Astrocyte (in vitro differentiated cells and primary cell): Measurements from ENCODE around the gene DUSP1. TPM values are rescaled to one million over a fixed set of nuclear protein-coding genes. Genes with fewer than 3 reads are reported as not detected.
A peak's percentile ranks its signal among the peaks of the same experiment; 100 is the strongest.

Experiments
- DNase-seq: peaks from one replicate; pipeline ENCODE4 v3.0.0-alpha.2; 2010; ENCODE audit warnings: low read depth
- FAIRE-seq: peaks from 2 replicates; lab custom pipeline; 2011; peaks lifted over from hg19 to GRCh38; lab: Jason Lieb, UNC
- H2AFZ ChIP-seq: 2 replicates; pipeline ENCODE4 v1.6.0; 2012; ENCODE audit warnings: low read depth, low read length, inconsistent platforms
- H3K27ac ChIP-seq: 2 replicates; pipeline ENCODE4 v1.5.1; 2011; ENCODE audit warnings: low read depth, low read length, inconsistent platforms
- H3K27me3 ChIP-seq: 2 replicates; pipeline ENCODE4 v1.6.0; 2011; ENCODE audit warnings: low read length, inconsistent platforms; ENCODE audit not compliant: insufficient read depth
- H3K36me3 ChIP-seq: 2 replicates; pipeline ENCODE4 v1.5.1; 2011; ENCODE audit warnings: low read length, inconsistent platforms; ENCODE audit not compliant: insufficient read depth
- H3K4me1 ChIP-seq: 2 replicates; pipeline ENCODE4 v1.5.1; 2011; ENCODE audit warnings: low read length, inconsistent platforms; ENCODE audit not compliant: insufficient read depth
- H3K4me2 ChIP-seq: 2 replicates; pipeline ENCODE4 v1.6.0; 2012; ENCODE audit warnings: low read length, inconsistent platforms
- H3K4me3 ChIP-seq: 2 replicates; pipeline ENCODE4 v1.5.1; 2011; ENCODE audit warnings: low read depth, mild to moderate bottlenecking, low read length, inconsistent platforms; ENCODE audit not compliant: insufficient read depth
- H3K79me2 ChIP-seq: 2 replicates; pipeline ENCODE4 v1.6.0; 2012; ENCODE audit warnings: mild to moderate bottlenecking, low read length, inconsistent platforms; ENCODE audit not compliant: insufficient read depth
- H3K9ac ChIP-seq: 2 replicates; pipeline ENCODE4 v1.6.0; 2012; ENCODE audit warnings: mild to moderate bottlenecking, low read length, inconsistent platforms
- H3K9me3 ChIP-seq: 2 replicates; pipeline ENCODE4 v1.5.1; 2012; ENCODE audit warnings: low read depth, mild to moderate bottlenecking, low read length, inconsistent platforms; ENCODE audit not compliant: insufficient read depth
- H4K20me1 ChIP-seq: 2 replicates; pipeline ENCODE4 v1.6.0; 2012; ENCODE audit warnings: low read length, inconsistent platforms; ENCODE audit not compliant: insufficient read depth
- H3K27ac Mint-ChIP-seq: one replicate; pipeline ENCODE4 v1.8.0; 2021; ENCODE audit warnings: mild to moderate bottlenecking, mixed read lengths; ENCODE audit not compliant: unreplicated experiment
- H3K27me3 Mint-ChIP-seq: one replicate; pipeline ENCODE4 v1.8.0; 2021; ENCODE audit warnings: low read depth, mixed read lengths; ENCODE audit not compliant: unreplicated experiment
- H3K36me3 Mint-ChIP-seq: one replicate; pipeline ENCODE4 v1.8.0; 2021; ENCODE audit warnings: low read depth, mixed read lengths; ENCODE audit not compliant: unreplicated experiment
- H3K4me1 Mint-ChIP-seq: one replicate; pipeline ENCODE4 v1.8.0; 2021; ENCODE audit warnings: low read depth, mixed read lengths; ENCODE audit not compliant: unreplicated experiment
- H3K4me3 Mint-ChIP-seq: one replicate; pipeline ENCODE4 v1.8.0; 2021; ENCODE audit warnings: mild to moderate bottlenecking, moderate library complexity, mixed read lengths; ENCODE audit not compliant: unreplicated experiment
- H3K9me3 Mint-ChIP-seq: one replicate; pipeline ENCODE4 v1.8.0; 2021; ENCODE audit warnings: mild to moderate bottlenecking, mixed read lengths; ENCODE audit not compliant: unreplicated experiment
- EZH2 ChIP-seq: IDR thresholded peaks from 2 replicates; pipeline ENCODE4 v1.6.1; 2012; ENCODE audit warnings: mild to moderate bottlenecking, low read length, inconsistent platforms; ENCODE audit not compliant: insufficient read depth
- total RNA-seq: library from RNA; stranded (reverse); gene quantifications from 2 replicates; pipeline ENCODE4 v1.2.1, GENCODE V29; 2021
- TF ChIP-seq, protein P1 (sequence below): IDR thresholded peaks from 2 replicates; pipeline ENCODE4 v1.5.1; 2011; ENCODE audit warnings: low read depth, mild to moderate bottlenecking, inconsistent platforms, low read length, moderate library complexity; ENCODE audit not compliant: insufficient read depth

The DUSP1 gene
- total RNA-seq, 1 donor from 2014 or later, result 90.1 TPM

GRCh38 chr5:172782169-172783039 is 11.4 kb upstream of the DUSP1 start:
- Mint-ChIP-seq H3K9me3 (no peaks in the 10 kb centered on the region), H3K27me3 (peaks cover 2% of the 10 kb centered on the region), H3K36me3 (peaks cover 3% of the 10 kb centered on the region), H3K4me1 (peaks cover 18% of the 10 kb centered on the region), H3K4me3 (no peak overlapping the region), H3K27ac (no peak overlapping the region)
- Histone ChIP-seq H3K9ac (peak overlapping the region; percentile 16), H3K4me2 (peak overlapping the region; percentile 5), H3K79me2 (no peaks in the 10 kb centered on the region), H3K4me1 (peaks cover 31% of the 10 kb centered on the region), H4K20me1 (no peaks in the 10 kb centered on the region), H3K27me3 (no peaks in the 10 kb centered on the region), H3K27ac (peak overlapping the region; percentile 52), H3K9me3 (no peaks in the 10 kb centered on the region), H3K4me3 (no peak overlapping the region), H2AFZ (no peak overlapping the region), H3K36me3 (no peaks in the 10 kb centered on the region)
- peak; percentile 74 for DNase-seq
- TF ChIP-seq EZH2, result no peak
- TF ChIP-seq, protein P1, sequence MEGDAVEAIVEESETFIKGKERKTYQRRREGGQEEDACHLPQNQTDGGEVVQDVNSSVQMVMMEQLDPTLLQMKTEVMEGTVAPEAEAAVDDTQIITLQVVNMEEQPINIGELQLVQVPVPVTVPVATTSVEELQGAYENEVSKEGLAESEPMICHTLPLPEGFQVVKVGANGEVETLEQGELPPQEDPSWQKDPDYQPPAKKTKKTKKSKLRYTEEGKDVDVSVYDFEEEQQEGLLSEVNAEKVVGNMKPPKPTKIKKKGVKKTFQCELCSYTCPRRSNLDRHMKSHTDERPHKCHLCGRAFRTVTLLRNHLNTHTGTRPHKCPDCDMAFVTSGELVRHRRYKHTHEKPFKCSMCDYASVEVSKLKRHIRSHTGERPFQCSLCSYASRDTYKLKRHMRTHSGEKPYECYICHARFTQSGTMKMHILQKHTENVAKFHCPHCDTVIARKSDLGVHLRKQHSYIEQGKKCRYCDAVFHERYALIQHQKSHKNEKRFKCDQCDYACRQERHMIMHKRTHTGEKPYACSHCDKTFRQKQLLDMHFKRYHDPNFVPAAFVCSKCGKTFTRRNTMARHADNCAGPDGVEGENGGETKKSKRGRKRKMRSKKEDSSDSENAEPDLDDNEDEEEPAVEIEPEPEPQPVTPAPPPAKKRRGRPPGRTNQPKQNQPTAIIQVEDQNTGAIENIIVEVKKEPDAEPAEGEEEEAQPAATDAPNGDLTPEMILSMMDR, result no peak
- peak; percentile 39 for FAIRE-seq

DNA sequence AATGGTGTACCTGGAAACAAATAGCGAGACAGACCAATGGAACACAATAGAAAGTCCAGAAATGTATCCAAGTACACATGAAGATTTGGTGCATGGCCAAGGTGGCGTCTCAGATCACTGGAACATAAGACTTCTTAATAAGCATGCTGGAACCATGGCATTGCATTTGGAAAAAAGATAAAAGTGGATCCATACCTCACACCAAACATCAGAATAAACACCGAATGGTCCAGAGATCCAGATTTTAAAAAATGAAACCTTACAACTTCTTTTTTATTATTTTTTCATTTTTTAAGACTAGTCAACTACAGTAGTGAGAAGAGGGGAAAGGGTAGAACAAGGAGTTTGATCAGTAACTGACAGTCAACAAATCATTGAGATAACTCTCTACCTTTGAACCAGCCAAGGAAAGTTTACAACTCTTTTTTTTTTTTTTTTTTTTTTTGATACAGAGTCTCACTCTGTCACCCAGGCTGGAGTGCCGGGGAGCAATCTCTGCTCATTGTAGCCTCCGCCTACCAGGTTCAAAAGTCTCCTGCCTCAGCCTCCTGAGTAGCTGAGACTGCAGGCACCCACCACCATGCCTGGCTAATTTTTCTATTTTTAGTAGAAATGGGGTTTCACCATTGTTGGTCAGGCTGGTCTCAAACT is 8.8 kb upstream of the DUSP1 start:
- H3K4me1 Mint-ChIP-seq, result peaks cover 26% of the 10 kb centered on the region
- H4K20me1 ChIP-seq, result no peaks in the 10 kb centered on the region
- peaks cover 35% of the 10 kb centered on the region for H3K4me1 ChIP-seq
- no peak overlapping the region for H3K4me3 ChIP-seq
- H3K36me3 Mint-ChIP-seq, result peaks cover 3% of the 10 kb centered on the region
- no peak overlapping the region for H2AFZ ChIP-seq
- no peak overlapping the region for H3K4me3 Mint-ChIP-seq
- H3K36me3 ChIP-seq, result no peaks in the 10 kb centered on the region
- H3K9me3 Mint-ChIP-seq, result no peaks in the 10 kb centered on the region
- H3K9me3 ChIP-seq, result no peaks in the 10 kb centered on the region
- no peaks in the 10 kb centered on the region for H3K27me3 Mint-ChIP-seq
- no peak overlapping the region for H3K9ac ChIP-seq
- H3K27ac Mint-ChIP-seq, result no peak overlapping the region
- H3K27me3 ChIP-seq, result no peaks in the 10 kb centered on the region
- no peak overlapping the region for H3K27ac ChIP-seq
- no peaks in the 10 kb centered on the region for H3K79me2 ChIP-seq
- no peak for TF ChIP-seq EZH2
- TF ChIP-seq, protein P1, result no peak
- no peak for DNase-seq
- H3K4me2 ChIP-seq, result no peak overlapping the region
- FAIRE-seq, result no peak
